ENCODE data around the gene RAP1GDS1. TPM values are rescaled to one million over a fixed set of nuclear protein-coding genes. Genes with fewer than 3 reads are reported as not detected.

RAP1GDS1 gene
- total and polyA plus RNA-seq, 8 donors, result 30.7 to 49.1 (median 35.3) TPM

GRCh38 chr4:98468709-98469108 lies 207.5 kb downstream of the RAP1GDS1 start:
- Histone ChIP-seq H3K36me3 (peaks cover 0 to 3% of the 10 kb centered on the region in 2 donors), H3K27me3 (no peaks in the 10 kb centered on the region), H3K27ac (no peak overlapping the region), H3K9me3 (no peaks in the 10 kb centered on the region), H3K4me1 (peaks cover 0 to 20% of the 10 kb centered on the region in 2 donors), H3K4me3 (no peak overlapping the region)
- intact Hi-C loops (cut with DNase I), result no loop called here
- DNase-seq (peak in 2 of 4 donors; percentile 36), ATAC-seq (no peak)
- TF ChIP-seq CTCF (IDR thresholded peaks at IDR 0.05), result no peak

DNA sequence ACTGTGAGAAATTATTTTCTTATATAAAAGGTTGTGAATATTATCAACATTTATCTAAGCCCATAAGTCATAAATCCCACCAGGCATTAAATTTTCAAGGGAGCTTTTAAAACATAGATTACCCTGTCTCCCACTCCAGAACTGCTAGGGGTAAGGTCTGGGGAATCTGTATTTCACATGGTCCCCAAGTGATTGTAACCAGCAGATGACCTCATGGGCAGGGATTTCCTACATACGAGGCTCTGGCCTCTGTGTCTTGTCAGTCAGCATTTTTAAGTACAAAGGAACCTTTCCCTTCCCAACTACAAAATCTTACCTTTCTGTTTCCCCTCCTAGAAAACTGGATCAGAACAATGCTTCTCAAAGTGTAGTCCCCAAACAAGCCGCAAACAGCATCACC lies 208.6 kb downstream of the RAP1GDS1 start:
- Histone ChIP-seq H3K27ac (no peak overlapping the region), H3K4me1 (peaks cover 0 to 20% of the 10 kb centered on the region in 2 donors), H3K27me3 (no peaks in the 10 kb centered on the region), H3K9me3 (no peaks in the 10 kb centered on the region), H3K4me3 (no peak overlapping the region), H3K36me3 (peaks cover 0 to 3% of the 10 kb centered on the region in 2 donors)
- TF ChIP-seq CTCF (IDR thresholded peaks at IDR 0.05), result no peak
- ATAC-seq, result no peak
- DNase-seq, result no peak
- intact Hi-C loops (cut with DNase I), result loop anchor here in 1 of 2 donors (10.0 kb wide), 1 partner anchor 195 kb away; no protein-coding TSS in a partner anchor

GRCh38 chr4:98470366-98470765 lies 209.2 kb downstream of the RAP1GDS1 start:
- no peaks in the 10 kb centered on the region for H3K9me3 ChIP-seq
- no peaks in the 10 kb centered on the region for H3K27me3 ChIP-seq
- H3K36me3 ChIP-seq, result peaks cover 0 to 3% of the 10 kb centered on the region in 2 donors
- H3K27ac ChIP-seq, result no peak overlapping the region
- TF ChIP-seq CTCF (IDR thresholded peaks at IDR 0.05), result no peak
- peaks cover 0 to 20% of the 10 kb centered on the region in 2 donors for H3K4me1 ChIP-seq
- intact Hi-C loops (cut with DNase I), result loop anchor here in 1 of 2 donors (10.0 kb wide), 1 partner anchor 194 kb away; no protein-coding TSS in a partner anchor
- no peak for DNase-seq
- no peak for ATAC-seq
- H3K4me3 ChIP-seq, result no peak overlapping the region

DNA sequence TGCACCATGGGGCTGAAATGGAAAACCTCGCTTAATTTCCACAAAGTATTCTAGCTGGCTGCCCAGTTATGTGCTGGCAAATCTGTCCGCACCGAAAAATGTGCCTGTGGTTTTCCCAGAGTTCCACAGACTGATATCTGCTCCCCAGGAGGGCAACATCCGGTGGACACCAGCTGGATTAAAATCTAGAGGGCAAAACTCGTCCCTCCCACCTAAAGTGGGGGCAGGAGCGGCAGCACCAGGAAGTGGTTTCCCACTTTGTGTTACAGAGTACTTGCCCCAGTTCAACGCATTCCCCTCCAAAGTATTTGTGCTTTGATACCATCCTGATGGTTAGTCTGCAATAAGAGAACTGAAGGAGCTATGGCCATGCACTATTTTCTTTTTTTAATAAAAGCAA lies 209.6 kb downstream of the RAP1GDS1 start:
- no peak for TF ChIP-seq CTCF (IDR thresholded peaks at IDR 0.05)
- peak overlapping the region in 1 of 2 donors; percentile 3 for H3K27ac ChIP-seq
- peaks cover 0 to 3% of the 10 kb centered on the region in 2 donors for H3K36me3 ChIP-seq
- H3K4me1 ChIP-seq, result peaks cover 0 to 20% of the 10 kb centered on the region in 2 donors
- DNase-seq (no peak), ATAC-seq (no peak)
- H3K4me3 ChIP-seq, result no peak overlapping the region
- intact Hi-C loops (cut with DNase I), result loop anchor here in 1 of 2 donors (10.0 kb wide), 1 partner anchor 194 kb away; no protein-coding TSS in a partner anchor
- H3K9me3 ChIP-seq, result no peaks in the 10 kb centered on the region
- no peaks in the 10 kb centered on the region for H3K27me3 ChIP-seq

DNA sequence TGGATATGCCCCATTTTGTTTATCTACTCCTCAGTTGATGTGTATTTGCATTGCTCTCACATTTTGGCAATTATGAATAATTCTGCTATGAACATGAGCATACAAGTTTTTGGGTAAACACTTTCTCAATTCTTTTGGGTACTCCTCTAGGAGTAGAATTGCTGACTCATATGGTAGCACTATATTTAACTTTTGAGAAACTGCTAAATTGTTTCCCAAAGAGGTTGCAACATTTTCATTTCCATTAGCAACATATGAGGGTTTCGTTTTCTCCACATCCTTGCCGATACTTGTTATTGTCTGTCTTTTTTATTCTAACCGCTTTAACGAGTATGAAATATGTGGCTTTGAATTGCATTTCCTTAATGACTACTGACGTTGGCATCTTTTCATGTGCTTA lies 211.9 kb downstream of the RAP1GDS1 start:
- no peak for DNase-seq
- TF ChIP-seq CTCF (IDR thresholded peaks at IDR 0.05), result no peak
- Histone ChIP-seq H3K36me3 (peaks cover 0 to 3% of the 10 kb centered on the region in 2 donors), H3K27ac (no peak overlapping the region), H3K9me3 (no peaks in the 10 kb centered on the region), H3K27me3 (no peaks in the 10 kb centered on the region), H3K4me1 (peaks cover 0 to 10% of the 10 kb centered on the region in 2 donors), H3K4me3 (no peak overlapping the region)
- intact Hi-C loops (cut with DNase I), result loop anchor here in 1 of 2 donors (10.0 kb wide), 1 partner anchor 192 kb away; no protein-coding TSS in a partner anchor
- ATAC-seq, result peak; percentile 67
